ENCODE measurements around the gene C15orf62.

The C15orf62 gene

DNA sequence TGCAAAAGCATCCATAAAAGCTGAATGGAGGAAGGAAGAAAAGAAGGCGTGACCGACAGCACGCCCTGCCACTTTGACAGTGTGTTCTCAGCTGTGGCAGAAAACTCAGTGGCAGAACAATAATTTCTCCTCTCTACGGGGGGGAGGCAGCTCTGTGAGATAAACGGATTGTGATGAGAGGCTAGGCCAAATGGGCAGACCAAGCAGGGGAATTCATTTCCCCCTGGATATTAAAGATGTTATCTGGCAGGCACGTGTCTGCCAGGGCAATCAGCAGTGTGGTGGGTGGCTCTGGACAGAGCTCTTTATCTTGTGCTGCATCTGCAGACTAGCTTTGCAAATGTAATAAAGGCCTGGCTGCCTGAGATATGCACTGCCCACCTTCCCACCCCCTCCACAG, 12.8 kb upstream of the C15orf62 start:
- no peak for DNase-seq

DNA sequence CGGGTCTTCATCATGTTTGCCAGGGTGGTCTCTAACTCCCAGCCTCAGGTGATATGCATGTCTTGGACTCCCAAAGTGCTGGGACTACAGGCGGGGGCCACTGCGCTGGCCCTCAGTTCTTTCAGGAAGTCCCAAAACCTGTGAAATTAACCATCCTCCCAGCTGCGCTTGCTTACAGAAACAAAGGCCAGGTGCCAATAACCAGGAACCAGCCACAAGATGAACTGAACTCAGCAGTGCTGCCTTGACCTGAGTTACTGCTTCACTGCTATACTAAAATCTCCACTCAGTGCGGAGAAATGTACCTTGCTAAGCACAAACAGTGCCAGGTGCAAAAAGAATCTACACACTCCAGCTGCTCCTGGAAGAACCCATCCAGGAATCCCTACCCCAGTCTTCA, 9.8 kb upstream of the C15orf62 start:
- no peak for DNase-seq

DNA sequence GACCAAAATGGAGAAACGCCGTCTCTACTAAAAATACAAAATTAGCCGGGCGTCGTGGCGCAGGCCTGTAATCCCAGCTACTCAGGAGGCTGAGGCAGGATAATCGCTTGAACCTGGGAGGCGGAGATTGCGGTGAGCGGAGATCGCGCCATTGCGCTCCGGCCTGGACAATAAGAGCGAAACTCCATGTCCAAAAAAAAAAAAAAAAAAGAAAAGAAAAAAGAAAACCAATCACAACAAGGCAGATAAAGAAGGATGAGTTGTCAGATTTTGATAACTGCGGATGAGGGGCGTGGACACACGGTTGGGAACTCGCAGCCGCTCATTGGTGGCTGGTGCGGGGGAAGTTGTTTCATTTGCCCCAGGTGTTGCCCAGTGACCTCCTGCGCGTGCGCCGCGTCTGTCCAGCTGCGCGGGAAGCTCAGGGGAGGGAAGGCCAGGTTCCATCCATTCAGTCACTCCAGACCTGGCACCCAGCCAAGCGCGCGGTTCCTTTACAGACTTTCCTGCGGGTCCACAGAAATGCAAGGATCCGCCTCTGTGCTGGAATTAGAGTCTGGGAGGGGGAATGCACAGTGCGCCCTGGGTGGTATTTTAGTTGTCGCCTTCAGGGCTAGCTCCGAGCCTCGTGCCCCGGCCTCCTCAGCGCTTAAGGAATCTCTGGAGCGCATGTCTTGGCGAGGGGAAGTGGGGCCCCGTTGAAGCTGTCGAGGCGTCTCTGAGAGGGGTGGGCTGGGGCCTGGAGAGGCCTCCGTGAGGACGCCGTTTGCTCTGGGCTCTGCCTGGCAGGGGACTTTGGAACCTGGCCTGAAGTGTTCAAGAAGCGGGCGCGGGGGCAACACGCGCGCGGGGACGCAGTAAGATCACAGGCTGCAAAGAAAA, 6.6 kb upstream of the C15orf62 start:
- peak; percentile 81 for DNase-seq

DNA sequence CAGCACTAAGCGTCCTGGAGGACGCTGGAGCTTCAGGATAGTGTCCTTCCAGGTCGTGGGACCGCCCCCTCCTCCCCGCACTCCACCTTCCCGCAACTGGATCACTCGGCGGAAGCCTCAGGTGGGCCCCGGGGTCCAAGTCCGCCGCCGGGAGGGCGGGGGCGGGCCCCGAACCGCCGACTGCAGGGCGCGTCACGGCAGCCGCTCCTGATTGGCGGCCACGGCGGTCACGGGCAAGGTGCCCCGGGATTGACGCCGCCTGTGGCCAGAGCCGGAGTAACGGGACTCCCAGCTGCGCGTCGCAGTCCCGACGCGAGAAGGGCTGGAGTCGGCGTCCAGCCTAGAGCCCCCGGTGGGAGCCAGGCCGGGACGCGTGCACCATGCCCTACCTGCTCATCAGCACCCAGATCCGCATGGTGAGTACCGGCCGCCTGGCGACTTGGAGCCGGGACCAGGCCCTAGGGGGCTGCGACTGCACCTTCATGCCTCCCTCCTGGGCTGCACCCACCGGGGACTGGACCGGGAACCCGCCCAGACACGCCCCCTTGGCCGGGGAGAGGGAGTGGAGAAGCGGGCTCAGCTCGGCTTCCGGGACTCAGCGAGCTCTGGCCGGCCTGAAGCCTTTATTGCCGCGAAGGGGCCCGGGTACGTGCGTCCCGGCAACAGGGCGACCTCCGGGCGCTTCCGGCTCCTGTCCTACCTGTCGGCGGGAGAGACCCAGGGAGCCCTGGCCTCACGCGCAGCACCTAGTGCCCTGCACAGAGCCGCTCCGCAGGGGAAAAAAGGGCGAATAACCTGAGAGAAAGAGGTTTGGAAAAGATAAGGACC, 5.8 kb upstream of the C15orf62 start, which contains the start of gene GCHFR:
TSS of gene GCHFR (plus strand) at position 268 of the 828 bp plus-strand sequence. CDS start at position 381, 113 bp downstream.
- peak; percentile 89 for DNase-seq

DNA sequence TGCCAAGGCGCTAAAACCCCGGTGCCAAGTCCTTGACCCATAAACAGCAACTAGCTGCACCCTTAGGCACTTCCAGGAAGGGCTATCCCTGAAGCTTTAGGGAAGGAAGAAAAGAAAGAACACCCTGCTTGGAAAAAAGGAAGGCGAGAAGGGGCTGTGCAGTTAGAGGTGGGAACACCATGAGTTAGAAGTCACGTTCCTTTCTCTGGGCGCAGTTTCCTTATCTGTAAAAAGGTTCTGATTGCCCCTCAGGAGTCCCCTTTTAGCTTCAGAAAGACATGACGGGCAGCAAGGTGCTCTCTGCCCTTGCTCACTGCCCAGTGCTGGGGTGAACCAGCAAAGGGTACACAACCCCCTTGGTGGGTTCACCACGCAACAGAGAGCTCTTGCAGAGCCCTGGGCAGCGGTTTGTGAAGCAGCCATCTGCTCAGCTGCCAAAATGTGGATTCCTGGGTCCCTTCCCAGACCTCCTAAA, 5.1 kb upstream of the C15orf62 start:
- DNase-seq = no peak

- DNase-seq = no peak
These were observed 3.5 kb upstream of the C15orf62 start for GRCh38 chr15:40766194-40766815.

- DNase-seq = no peak
These were observed 2.6 kb upstream of the C15orf62 start for GRCh38 chr15:40766906-40767837.

DNA sequence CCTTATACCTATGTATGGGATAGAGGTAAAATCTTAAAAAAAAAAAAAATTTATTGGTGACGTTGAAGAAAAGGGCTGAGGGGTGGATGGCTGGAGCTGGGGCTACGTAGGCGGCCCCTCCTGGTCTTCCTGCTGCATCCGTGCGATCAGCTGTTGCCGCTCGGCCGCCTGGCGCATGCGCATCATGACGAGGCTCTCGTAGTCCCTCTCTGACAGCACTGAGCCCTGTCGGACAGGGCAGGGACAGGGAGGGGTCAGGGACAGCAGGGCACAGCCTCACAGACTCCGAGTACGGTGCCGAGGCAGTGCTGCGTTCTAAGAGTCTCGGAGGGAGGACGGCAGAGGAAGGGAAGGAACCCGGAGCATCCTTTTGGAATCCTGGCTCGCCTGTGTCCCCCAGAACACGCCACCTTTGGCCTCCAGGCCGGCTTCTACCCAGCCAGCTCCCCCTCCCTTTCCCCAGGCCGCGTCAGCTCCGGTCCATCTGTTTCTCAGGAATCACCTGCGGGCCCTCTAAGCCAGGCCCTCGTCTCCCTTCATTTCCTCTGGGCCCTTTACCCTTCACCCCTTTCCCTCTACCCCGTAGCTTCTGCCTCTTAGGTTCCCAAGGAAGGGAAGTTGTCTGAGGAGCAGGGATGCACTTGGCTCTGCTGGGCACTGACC, 1.8 kb upstream of the C15orf62 start:
- no peak for DNase-seq

GRCh38 chr15:40768521-40769273, 1.1 kb upstream of the C15orf62 start:
- DNase-seq = no peak

GRCh38 chr15:40770147-40770721, 454 bp downstream of the C15orf62 start:
- no peak for DNase-seq

- DNase-seq = no peak
These were observed 1.5 kb downstream of the C15orf62 start for GRCh38 chr15:40771242-40771641.

DNA sequence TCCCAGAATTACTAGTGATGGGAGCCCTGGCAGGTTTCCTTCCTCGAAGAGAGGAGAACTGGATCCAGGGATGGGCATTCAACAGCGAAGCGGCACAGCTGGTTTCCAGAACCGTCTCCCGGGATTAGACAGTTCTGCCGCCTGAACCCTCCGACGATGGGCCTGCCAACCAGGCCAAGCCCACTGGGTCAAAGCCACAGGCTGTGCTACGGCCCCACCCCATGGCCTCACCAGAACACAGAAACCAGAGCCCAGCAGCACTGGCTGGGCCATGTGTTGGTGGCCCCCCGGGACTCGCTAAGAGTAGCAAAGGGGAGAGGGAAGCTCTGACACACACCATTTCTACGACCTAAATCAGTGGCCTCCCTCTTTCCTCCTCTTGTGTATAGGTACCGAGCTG, 2.2 kb downstream of the C15orf62 start:
- DNase-seq = no peak

DNA sequence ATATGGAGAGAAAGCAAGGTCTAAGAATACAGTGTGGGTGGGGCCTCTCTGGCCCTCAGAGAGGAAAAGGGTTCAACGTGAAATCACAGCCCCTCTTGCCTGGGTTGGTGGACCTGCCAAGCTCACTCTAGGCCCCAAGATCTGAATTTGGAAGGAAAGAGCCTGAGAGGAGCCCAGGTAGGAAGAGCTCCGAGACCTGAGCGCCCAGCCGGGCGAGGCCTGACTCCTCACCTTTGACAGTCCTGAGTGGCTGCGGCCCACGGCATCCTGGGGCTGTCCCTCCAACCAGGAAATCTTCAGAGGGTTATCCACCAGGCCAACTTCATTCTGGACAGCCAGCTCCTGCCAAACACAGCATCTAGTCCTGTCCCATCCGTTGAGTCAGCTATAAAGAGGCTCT, 3.7 kb downstream of the C15orf62 start:
- DNase-seq = no peak

- no peak for DNase-seq
These were observed 4.1 kb downstream of the C15orf62 start for GRCh38 chr15:40773902-40774301.

GRCh38 chr15:40775007-40775406, 5.2 kb downstream of the C15orf62 start:
- DNase-seq = no peak

GRCh38 chr15:40775740-40776536, 6.2 kb downstream of the C15orf62 start:
- DNase-seq = no peak

DNA sequence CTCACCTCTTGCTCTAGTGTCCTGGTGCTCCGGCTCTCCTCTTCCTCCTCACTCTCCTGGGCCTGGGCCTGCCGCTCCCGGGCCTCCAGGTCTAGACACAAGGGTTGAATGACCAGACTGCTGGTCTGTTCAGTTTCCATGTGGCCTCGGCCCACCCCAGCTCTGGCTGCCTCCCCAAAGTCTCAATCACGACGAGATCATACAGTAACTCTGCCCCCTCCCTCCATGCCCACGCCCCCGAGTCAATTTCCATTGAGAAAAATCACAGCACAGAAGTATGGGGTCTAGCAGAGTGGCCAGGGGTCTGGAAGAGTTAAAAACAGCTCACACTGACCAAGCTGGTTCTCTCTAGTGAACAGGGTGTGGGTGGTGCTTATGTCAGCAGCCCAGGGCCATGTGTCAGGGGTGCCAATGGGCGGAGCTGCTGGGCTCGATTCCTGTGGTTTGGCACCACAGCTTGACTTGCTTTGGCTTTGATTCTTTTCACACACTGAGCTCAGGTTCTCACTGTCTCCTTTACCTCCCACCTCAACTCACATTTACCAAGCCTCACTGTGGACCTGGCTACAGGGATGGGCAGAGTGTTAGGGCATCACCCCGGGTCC, 6.9 kb downstream of the C15orf62 start:
- DNase-seq = no peak

DNA sequence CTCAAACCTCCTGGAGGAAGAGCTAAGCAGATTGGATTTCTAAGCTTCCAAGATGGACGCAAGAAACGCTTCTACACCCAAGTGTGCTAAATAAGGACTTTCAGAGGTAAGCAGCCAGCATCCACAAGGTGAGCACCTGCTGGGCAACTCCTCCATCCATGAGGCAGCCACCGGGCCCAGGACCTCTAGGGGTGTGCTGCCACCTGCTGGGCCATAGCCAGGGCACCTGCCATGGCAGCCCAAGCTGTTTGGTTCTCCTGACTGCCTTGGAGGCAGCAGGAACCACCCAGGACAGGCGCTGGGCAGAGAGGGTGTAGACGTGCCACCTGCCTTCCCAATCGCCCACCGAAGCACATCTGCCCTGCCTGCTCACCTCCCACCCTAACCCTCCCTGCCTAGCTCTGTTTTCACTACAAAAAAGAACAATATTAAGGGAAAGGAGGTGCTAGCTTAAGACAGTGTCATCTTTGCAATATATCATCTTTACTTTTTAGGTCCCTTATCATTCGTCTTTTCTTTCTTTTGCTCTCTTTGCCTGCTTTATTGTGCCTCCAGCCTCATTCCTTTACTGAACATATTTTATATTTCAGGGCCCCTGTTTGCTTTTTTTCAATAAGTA, 12.9 kb downstream of the C15orf62 start:
- DNase-seq = peak; percentile 93

DNA sequence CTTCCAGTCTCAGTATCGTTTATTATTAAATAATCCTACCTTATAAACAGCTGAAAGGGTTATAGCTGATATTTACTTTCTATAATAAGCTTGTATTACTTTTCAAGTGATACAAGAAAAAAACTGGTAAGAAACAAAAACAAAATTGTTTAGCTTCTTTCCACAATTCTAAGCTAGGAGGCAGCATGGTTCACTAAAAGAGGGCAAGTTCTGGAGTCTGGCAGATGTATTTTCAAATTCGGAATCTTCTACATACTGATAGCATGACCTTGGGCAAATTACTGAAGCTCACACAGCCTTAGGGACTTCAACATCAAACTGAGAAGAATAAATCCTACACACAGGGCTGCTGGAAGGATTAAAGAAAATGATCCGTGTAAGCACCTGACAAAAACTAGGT, 15.4 kb downstream of the C15orf62 start:
- no peak for DNase-seq
